HEK293T (cell line): ENCODE measurements around the gene MANSC1.
"Not testable (repeated sequence)": the region's sequence is repeated elsewhere in the genome, so short reads cannot be mapped to it uniquely, and the experiment has no call there.

Experiments
- CTCF ChIA-PET: fragments of 350-600 bp; formaldehyde crosslinking; extraction: SDS; loops from one replicate; lab custom pipeline; 2021; ENCODE audit warnings: antibody characterized with exemption, inconsistent platforms; lab: Yijun Ruan, JAX
- POLR2A ChIA-PET: fragments of 350-600 bp; formaldehyde crosslinking; extraction: SDS; loops from one replicate; lab custom pipeline; 2020; ENCODE audit warnings: antibody characterized with exemption, inconsistent platforms; lab: Yijun Ruan, JAX
- DNase-seq: peaks from one replicate; pipeline ENCODE4 v3.0.0; 2012; ENCODE audit warnings: mixed read lengths; ENCODE audit errors: extremely low spot score
- ARNT ChIP-seq: fragments of 450-650 bp; IDR thresholded peaks from 2 replicates; pipeline ENCODE4 v1.6.1; 2017; ENCODE audit warnings: mild to moderate bottlenecking
- BHLHE40 ChIP-seq: fragments of 450-650 bp; IDR thresholded peaks from 2 replicates; pipeline ENCODE4 v1.6.1; 2016; ENCODE audit warnings: mild to moderate bottlenecking, moderate library complexity, borderline replicate concordance
- CTBP1 ChIP-seq: fragments of 450-650 bp; IDR thresholded peaks from 2 replicates; pipeline ENCODE4 v1.6.1; 2016; ENCODE audit warnings: borderline replicate concordance
- ELF4 ChIP-seq: fragments of 450-650 bp; IDR thresholded peaks from 2 replicates; pipeline ENCODE4 v1.6.1; 2017; ENCODE audit warnings: antibody characterized with exemption
- FOXA1 ChIP-seq: fragments of 450-650 bp; IDR thresholded peaks from 2 replicates; pipeline ENCODE4 v1.6.1; 2016; ENCODE audit warnings: mild to moderate bottlenecking
- FOXK2 ChIP-seq: fragments of 450-650 bp; IDR thresholded peaks from 2 replicates; pipeline ENCODE4 v1.6.1; 2016; ENCODE audit warnings: mild to moderate bottlenecking
- FOXM1 ChIP-seq: fragments of 450-650 bp; IDR thresholded peaks from 2 replicates; pipeline ENCODE4 v1.6.1; 2017; ENCODE audit warnings: mild to moderate bottlenecking, borderline replicate concordance
- L3MBTL2 ChIP-seq: fragments of 450-650 bp; conservative IDR thresholded peaks from 2 replicates; pipeline ENCODE4 v1.6.1; 2016; ENCODE audit warnings: mild to moderate bottlenecking
- LEF1 ChIP-seq: fragments of 450-650 bp; IDR thresholded peaks from 2 replicates; pipeline ENCODE4 v1.6.1; 2017; ENCODE audit warnings: mild to moderate bottlenecking, borderline replicate concordance
- NFRKB ChIP-seq: fragments of 450-650 bp; IDR thresholded peaks from 2 replicates; pipeline ENCODE4 v1.6.1; 2016; ENCODE audit warnings: mild to moderate bottlenecking, moderate library complexity
- PKNOX1 ChIP-seq: fragments of 450-650 bp; IDR thresholded peaks from 2 replicates; pipeline ENCODE4 v1.6.1; 2016
- SP1 ChIP-seq: fragments of 450-650 bp; IDR thresholded peaks from 2 replicates; pipeline ENCODE4 v1.6.1; 2017
- SUZ12 ChIP-seq: fragments of 450-650 bp; IDR thresholded peaks from 2 replicates; pipeline ENCODE4 v1.6.1; 2016; ENCODE audit warnings: mild to moderate bottlenecking
- TARDBP ChIP-seq: fragments of 450-650 bp; IDR thresholded peaks from 2 replicates; pipeline ENCODE4 v1.6.1; 2016
- ZNF384 ChIP-seq: fragments of 450-650 bp; IDR thresholded peaks from 2 replicates; pipeline ENCODE4 v1.6.1; 2016

The MANSC1 gene

GRCh38 chr12:12323591-12323990 is 26.5 kb downstream of the MANSC1 start:
- DNase-seq = no peak
- ChIA-PET POLR2A (interaction anchor here (1.2 kb wide), 1 partner anchor 26 kb away, joined by 3 read pairs; no protein-coding TSS in a partner anchor), CTCF (no interaction called here)
- no peak for TF ChIP-seq PKNOX1
- no peak for TF ChIP-seq TARDBP
- TF ChIP-seq ZNF384 = no peak
- TF ChIP-seq SUZ12 = no peak
- no peak for TF ChIP-seq CTBP1
- TF ChIP-seq ELF4 = no peak
- TF ChIP-seq NFRKB = no peak
- no peak for TF ChIP-seq LEF1
- TF ChIP-seq FOXK2 = no peak
- no peak for TF ChIP-seq SP1
- TF ChIP-seq L3MBTL2 = no peak
- no peak for TF ChIP-seq ARNT
- no peak for TF ChIP-seq FOXM1
- TF ChIP-seq BHLHE40 = no peak

GRCh38 chr12:12323118-12323517 is 26.9 kb downstream of the MANSC1 start:
- CTCF ChIA-PET = interaction anchor here (0.6 kb wide), 1 partner anchor 646 kb away, joined by 4 read pairs; no protein-coding TSS in a partner anchor
- POLR2A ChIA-PET = interaction anchor here (1.2 kb wide), 1 partner anchor 26 kb away, joined by 3 read pairs; no protein-coding TSS in a partner anchor

GRCh38 chr12:12319451-12320183 is 30.4 kb downstream of the MANSC1 start:
- DNase-seq = peak; percentile 29
- POLR2A ChIA-PET = interaction anchor here (1.4 to 2.5 kb wide), 3 partner anchors 30 to 53 kb away, joined by 3 to 21 read pairs (median 10); partner anchors contain the start of genes BORCS5, LRP6 and MANSC1
- CTCF ChIA-PET = interaction anchor here (0.8 to 1.7 kb wide), 5 partner anchors 12 to 137 kb away, joined by 3 to 5 read pairs (median 4); partner anchors contain the start of gene MANSC1
- TF ChIP-seq LEF1 (0 out of 2 replicates have a peak, but pooled peaks have one; percentile 52), L3MBTL2 (no peak; the same call in 1 of the 2 replicates)

More at GRCh38 chr12:12323118-12323517, 26.9 kb downstream of the MANSC1 start:
- no peak for DNase-seq
- TF ChIP-seq FOXK2 (no peak), SP1 (no peak), ZNF384 (no peak), PKNOX1 (no peak), NFRKB (no peak), FOXA1 (no peak), ELF4 (no peak), LEF1 (no peak), SUZ12 (no peak), L3MBTL2 (no peak)

- POLR2A ChIA-PET = no interaction called here
- no peak for DNase-seq
- no peak for TF ChIP-seq L3MBTL2
- no peak for TF ChIP-seq SUZ12
- no peak for TF ChIP-seq BHLHE40
- CTCF ChIA-PET = interaction anchor here (0.5 kb wide), 1 partner anchor 799 kb away, joined by 3 read pairs; no protein-coding TSS in a partner anchor
Measured at GRCh38 chr12:12315838-12316237, 34.2 kb downstream of the MANSC1 start.

GRCh38 chr12:12310695-12311094 is 39.3 kb downstream of the MANSC1 start:
- CTCF ChIA-PET = interaction anchor here (0.6 kb wide), 1 partner anchor 427 kb away, joined by 3 read pairs; no protein-coding TSS in a partner anchor
- DNase-seq, POLR2A ChIA-PET: not testable (repeated sequence)

GRCh38 chr12:12305568-12306300 is 44.3 kb downstream of the MANSC1 start:
- TF ChIP-seq ELF4 (no peak), TARDBP (no peak), FOXK2 (no peak), ZNF384 (no peak), SP1 (no peak), FOXA1 (no peak)
- no peak for DNase-seq
- ChIA-PET CTCF (no interaction called here), POLR2A (no interaction called here)

GRCh38 chr12:12302976-12303375 is 47.1 kb downstream of the MANSC1 start:
- TF ChIP-seq TARDBP (no peak), FOXA1 (no peak)
- DNase-seq = no peak
- ChIA-PET CTCF (interaction anchor here (0.9 kb wide), 1 partner anchor 31 kb away, joined by 3 read pairs; no protein-coding TSS in a partner anchor), POLR2A (no interaction called here)
